ENCODE measurements around the gene ING3. TPM values are rescaled to one million over a fixed set of nuclear protein-coding genes. Genes with fewer than 3 reads are reported as not detected.

The ING3 gene
- total and polyA plus RNA-seq, 9 of the 15 experiments (the other 6 are each of a cell fraction or from before 2014, with no cell fraction given), result 22.8 to 233 (median 50.4) TPM

DNA sequence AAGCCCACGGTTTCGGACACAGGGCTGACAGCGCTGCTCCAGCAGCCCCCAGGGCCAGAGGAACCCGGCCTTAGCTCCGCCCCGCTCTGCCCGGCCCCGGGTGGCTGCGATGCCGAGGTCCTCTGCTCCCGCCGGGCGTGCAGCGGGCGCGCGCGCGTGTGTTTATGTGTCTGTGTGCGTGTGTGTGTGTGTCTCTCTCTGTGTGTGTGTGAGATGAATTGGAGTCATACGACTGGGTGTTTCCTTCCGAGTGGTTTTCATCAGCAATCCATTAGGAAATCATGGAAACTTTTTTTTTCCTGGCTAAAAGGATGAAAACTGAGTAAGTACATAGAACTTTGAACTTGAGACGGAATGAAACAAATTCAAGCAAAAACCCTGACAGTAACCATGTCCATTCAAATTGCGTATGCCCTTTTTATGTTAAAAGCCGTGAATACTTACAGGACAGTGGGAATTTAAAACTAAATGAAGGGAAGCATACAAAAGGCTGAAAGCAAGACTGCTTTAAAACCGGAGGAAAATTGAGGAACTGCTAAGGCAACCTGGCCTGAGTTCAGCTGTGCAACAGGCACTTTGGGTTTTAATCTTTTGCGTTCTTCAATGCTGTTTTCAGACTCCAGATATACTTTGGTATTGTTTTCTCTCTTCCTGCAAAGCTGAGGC lies 38.1 kb downstream of the ING3 start, which contains the start of gene CPED1 (continued):
- TF ChIP-seq, protein P1, sequence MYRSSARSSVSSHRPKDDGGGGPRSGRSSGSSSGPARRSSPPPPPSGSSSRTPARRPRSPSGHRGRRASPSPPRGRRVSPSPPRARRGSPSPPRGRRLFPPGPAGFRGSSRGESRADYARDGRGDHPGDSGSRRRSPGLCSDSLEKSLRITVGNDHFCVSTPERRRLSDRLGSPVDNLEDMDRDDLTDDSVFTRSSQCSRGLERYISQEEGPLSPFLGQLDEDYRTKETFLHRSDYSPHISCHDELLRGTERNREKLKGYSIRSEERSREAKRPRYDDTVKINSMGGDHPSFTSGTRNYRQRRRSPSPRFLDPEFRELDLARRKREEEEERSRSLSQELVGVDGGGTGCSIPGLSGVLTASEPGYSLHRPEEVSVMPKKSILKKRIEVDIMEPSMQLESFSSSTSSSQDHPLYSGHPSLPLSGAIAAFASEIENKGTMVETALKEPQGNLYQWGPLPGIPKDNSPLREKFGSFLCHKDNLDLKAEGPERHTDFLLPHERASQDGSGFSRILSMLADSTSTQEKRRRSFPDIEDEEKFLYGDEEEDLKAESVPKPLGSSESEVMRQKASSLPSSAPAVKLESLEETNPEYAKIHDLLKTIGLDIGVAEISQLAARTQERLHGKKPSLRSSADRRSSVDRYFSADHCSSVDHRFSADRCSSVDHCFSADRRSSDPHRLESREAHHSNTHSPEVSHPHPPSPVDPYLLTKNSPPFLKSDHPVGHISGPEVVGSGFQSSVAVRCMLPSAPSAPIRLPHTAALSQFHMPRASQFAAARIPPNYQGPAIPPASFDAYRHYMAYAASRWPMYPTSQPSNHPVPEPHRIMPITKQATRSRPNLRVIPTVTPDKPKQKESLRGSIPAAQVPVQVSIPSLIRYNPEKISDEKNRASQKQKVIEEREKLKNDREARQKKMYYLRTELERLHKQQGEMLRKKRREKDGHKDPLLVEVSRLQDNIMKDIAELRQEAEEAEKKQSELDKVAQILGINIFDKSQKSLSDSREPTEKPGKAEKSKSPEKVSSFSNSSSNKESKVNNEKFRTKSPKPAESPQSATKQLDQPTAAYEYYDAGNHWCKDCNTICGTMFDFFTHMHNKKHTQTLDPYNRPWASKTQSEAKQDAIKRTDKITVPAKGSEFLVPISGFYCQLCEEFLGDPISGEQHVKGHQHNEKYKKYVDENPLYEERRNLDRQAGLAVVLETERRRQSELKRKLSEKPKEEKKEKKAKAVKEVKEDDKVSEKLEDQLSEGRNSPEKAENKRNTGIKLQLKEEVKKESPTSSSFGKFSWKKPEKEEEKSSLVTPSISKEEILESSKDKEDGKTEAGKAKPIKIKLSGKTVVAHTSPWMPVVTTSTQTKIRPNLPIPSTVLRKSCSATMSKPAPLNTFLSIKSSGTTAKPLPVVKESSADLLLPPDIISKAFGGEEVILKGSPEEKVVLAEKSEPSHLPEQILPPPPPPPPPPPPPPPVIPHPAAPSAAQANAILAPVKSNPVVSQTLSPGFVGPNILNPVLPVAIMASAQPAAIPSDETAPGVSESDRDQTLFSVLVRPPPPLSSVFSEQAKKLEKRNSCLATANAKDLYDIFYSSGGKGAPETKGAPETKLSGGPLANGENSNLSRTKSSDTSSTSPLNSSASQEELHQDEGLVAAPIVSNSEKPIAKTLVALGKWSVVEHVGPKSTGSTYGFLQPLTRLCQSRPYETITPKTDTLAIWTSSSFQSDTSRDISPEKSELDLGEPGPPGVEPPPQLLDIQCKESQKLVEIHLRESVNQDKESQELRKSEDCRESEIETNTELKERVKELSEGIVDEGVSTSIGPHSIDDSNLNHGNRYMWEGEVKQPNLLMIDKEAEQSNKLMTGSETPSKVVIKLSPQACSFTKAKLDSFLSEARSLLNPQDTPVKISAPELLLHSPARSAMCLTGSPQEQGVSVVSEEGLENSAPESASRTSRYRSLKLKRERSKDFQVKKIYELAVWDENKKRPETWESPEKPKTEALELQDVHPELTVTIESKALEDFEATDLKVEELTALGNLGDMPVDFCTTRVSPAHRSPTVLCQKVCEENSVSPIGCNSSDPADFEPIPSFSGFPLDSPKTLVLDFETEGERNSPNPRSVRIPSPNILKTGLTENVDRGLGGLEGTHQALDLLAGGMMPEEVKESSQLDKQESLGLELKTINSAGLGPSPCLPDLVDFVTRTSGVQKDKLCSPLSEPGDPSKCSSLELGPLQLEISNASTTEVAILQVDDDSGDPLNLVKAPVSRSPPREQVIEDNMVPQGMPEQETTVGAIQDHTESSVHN (IDR thresholded peaks at IDR 0.05; ENCODE audit: borderline replicate concordance in 1 of 2, low read depth in 1 of 2), result peak in 1 of 2 experiments; percentile 16; a peak in 1 of 4 replicates
- TF ChIP-seq SRSF3 (IDR thresholded peaks at IDR 0.05; ENCODE audit: insufficient read depth, low read length) (0 out of 2 replicates have a peak, but pooled peaks have one; percentile 60), RFX5 (IDR thresholded peaks at IDR 0.05; ENCODE audit: low read depth, low read length) (no peak), NCOA4 (IDR thresholded peaks at IDR 0.05; ENCODE audit: partially characterized antibody) (no peak), DNMT1 (IDR thresholded peaks at IDR 0.05) (peak; percentile 92; the same call in 1 of the 2 replicates), ZNF347 (CRISPR knock-in tag; IDR thresholded peaks at IDR 0.05; ENCODE audit: low read depth) (no peak), HEY1 (CRISPR knock-in tag; IDR thresholded peaks at IDR 0.05; ENCODE audit: borderline replicate concordance) (no peak), ZBTB7A (IDR thresholded peaks at IDR 0.05; ENCODE audit: borderline replicate concordance, control insufficient read depth, low read depth, low read length) (no peak), NCOA2 (IDR thresholded peaks at IDR 0.05; ENCODE audit: partially characterized antibody in 2 of 2) (no peak), ZNF766 (CRISPR knock-in tag; conservative IDR thresholded peaks at IDR 0.05) (no peak), GABPB2 (CRISPR knock-in tag; conservative IDR thresholded peaks at IDR 0.05) (no peak), KDM1A (IDR thresholded peaks at IDR 0.05) (peak in 1 of 2 experiments; percentile 58; a peak in 2 of 4 replicates), ZKSCAN1 (IDR thresholded peaks at IDR 0.05; ENCODE audit: low read depth, low read length) (0 out of 2 replicates have a peak, but pooled peaks have one; percentile 16), PTRF (tag; IDR thresholded peaks at IDR 0.05) (no peak)
- TF ChIP-seq, protein P2, sequence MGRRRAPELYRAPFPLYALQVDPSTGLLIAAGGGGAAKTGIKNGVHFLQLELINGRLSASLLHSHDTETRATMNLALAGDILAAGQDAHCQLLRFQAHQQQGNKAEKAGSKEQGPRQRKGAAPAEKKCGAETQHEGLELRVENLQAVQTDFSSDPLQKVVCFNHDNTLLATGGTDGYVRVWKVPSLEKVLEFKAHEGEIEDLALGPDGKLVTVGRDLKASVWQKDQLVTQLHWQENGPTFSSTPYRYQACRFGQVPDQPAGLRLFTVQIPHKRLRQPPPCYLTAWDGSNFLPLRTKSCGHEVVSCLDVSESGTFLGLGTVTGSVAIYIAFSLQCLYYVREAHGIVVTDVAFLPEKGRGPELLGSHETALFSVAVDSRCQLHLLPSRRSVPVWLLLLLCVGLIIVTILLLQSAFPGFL (CRISPR knock-in tag; IDR thresholded peaks at IDR 0.05), result no peak
- TF ChIP-seq, protein P3, sequence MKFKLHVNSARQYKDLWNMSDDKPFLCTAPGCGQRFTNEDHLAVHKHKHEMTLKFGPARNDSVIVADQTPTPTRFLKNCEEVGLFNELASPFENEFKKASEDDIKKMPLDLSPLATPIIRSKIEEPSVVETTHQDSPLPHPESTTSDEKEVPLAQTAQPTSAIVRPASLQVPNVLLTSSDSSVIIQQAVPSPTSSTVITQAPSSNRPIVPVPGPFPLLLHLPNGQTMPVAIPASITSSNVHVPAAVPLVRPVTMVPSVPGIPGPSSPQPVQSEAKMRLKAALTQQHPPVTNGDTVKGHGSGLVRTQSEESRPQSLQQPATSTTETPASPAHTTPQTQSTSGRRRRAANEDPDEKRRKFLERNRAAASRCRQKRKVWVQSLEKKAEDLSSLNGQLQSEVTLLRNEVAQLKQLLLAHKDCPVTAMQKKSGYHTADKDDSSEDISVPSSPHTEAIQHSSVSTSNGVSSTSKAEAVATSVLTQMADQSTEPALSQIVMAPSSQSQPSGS (CRISPR knock-in tag; IDR thresholded peaks at IDR 0.05), result no peak
- TF ChIP-seq, protein P4, sequence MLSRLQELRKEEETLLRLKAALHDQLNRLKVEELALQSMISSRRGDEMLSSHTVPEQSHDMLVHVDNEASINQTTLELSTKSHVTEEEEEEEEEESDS (CRISPR knock-in tag; IDR thresholded peaks at IDR 0.05), result no peak
